ENCODE data around the gene AK1.
"Not testable (repeated sequence)": the region's sequence is repeated elsewhere in the genome, so short reads cannot be mapped to it uniquely, and the experiment has no call there.

The AK1 gene

GRCh38 chr9:127852829-127853228 lies 24.6 kb downstream of the AK1 start:
- H3K36me3 ChIP-seq (ENCODE audit: control insufficient read depth in 1 of 2, insufficient read depth in 2 of 2, low read length in 2 of 2): no peaks in the 10 kb centered on the region
- peak overlapping the region; percentile 65 to 77 for H3K4me3 ChIP-seq (ENCODE audit: low read depth in 1 of 2, low read length in 2 of 2)
- no peaks in the 10 kb centered on the region for H3K27me3 ChIP-seq (ENCODE audit: control insufficient read depth in 1 of 2, insufficient read depth in 2 of 2, low read length in 2 of 2)
- H3K4me1 ChIP-seq (ENCODE audit: control insufficient read depth in 1 of 2, insufficient read depth in 2 of 2, low read length in 2 of 2): peaks cover under 1 to 23% of the 10 kb centered on the region in 2 donors
- no peak overlapping the region for H3K27ac ChIP-seq (ENCODE audit: low read depth, low read length)
- peaks cover 9 to 14% of the 10 kb centered on the region in 2 donors for H3K9me3 ChIP-seq (ENCODE audit: control insufficient read depth in 1 of 2, low read length in 2 of 2)
- H3K9ac ChIP-seq (ENCODE audit: low read depth in 1 of 2, low read length in 2 of 2): peak overlapping the region; percentile 48 to 76

GRCh38 chr9:127850286-127850830 lies 27.1 kb downstream of the AK1 start:
- no peak overlapping the region for H3K27ac ChIP-seq (ENCODE audit: low read depth, low read length)
- H3K4me1 ChIP-seq (ENCODE audit: control insufficient read depth in 1 of 2, insufficient read depth in 2 of 2, low read length in 2 of 2): peaks cover 0 to 13% of the 10 kb centered on the region in 2 donors
- peak overlapping the region in 1 of 2 donors; percentile 28 for H3K4me3 ChIP-seq (ENCODE audit: low read depth in 1 of 2, low read length in 2 of 2)
- H3K36me3 ChIP-seq (ENCODE audit: control insufficient read depth in 1 of 2, insufficient read depth in 2 of 2, low read length in 2 of 2): no peaks in the 10 kb centered on the region
- peaks cover 9 to 14% of the 10 kb centered on the region in 2 donors for H3K9me3 ChIP-seq (ENCODE audit: control insufficient read depth in 1 of 2, low read length in 2 of 2)
- no peak overlapping the region for H3K9ac ChIP-seq (ENCODE audit: low read depth in 1 of 2, low read length in 2 of 2)
- H3K27me3 ChIP-seq (ENCODE audit: control insufficient read depth in 1 of 2, insufficient read depth in 2 of 2, low read length in 2 of 2): no peaks in the 10 kb centered on the region

- Histone ChIP-seq H3K36me3 (ENCODE audit: control insufficient read depth in 1 of 2, insufficient read depth in 2 of 2, low read length in 2 of 2) (no peaks in the 10 kb centered on the region), H3K27me3 (ENCODE audit: control insufficient read depth in 1 of 2, insufficient read depth in 2 of 2, low read length in 2 of 2) (no peaks in the 10 kb centered on the region), H3K27ac (ENCODE audit: low read depth, low read length) (no peak overlapping the region), H3K9ac (ENCODE audit: low read depth in 1 of 2, low read length in 2 of 2) (no peak overlapping the region), H3K4me1 (ENCODE audit: control insufficient read depth in 1 of 2, insufficient read depth in 2 of 2, low read length in 2 of 2) (peaks cover 0 to 18% of the 10 kb centered on the region in 2 donors), H3K4me3 (ENCODE audit: low read depth in 1 of 2, low read length in 2 of 2) (no peak overlapping the region), H3K9me3 (ENCODE audit: control insufficient read depth in 1 of 2, low read length in 2 of 2) (peaks cover 9 to 14% of the 10 kb centered on the region in 2 donors)
These were observed 28.5 kb downstream of the AK1 start for GRCh38 chr9:127848756-127849504.

- H3K4me3 ChIP-seq (ENCODE audit: low read depth in 1 of 2, low read length in 2 of 2): no peak overlapping the region
- peaks cover 0 to 1% of the 10 kb centered on the region in 2 donors for H3K36me3 ChIP-seq (ENCODE audit: control insufficient read depth in 1 of 2, insufficient read depth in 2 of 2, low read length in 2 of 2)
- H3K27me3 ChIP-seq (ENCODE audit: control insufficient read depth in 1 of 2, insufficient read depth in 2 of 2, low read length in 2 of 2): no peaks in the 10 kb centered on the region
- no peak overlapping the region for H3K27ac ChIP-seq (ENCODE audit: low read depth, low read length)
- peaks cover 0 to 18% of the 10 kb centered on the region in 2 donors for H3K4me1 ChIP-seq (ENCODE audit: control insufficient read depth in 1 of 2, insufficient read depth in 2 of 2, low read length in 2 of 2)
- peaks cover 9 to 14% of the 10 kb centered on the region in 2 donors for H3K9me3 ChIP-seq (ENCODE audit: control insufficient read depth in 1 of 2, low read length in 2 of 2)
- H3K9ac ChIP-seq (ENCODE audit: low read depth in 1 of 2, low read length in 2 of 2): no peak overlapping the region
These were observed 29.4 kb downstream of the AK1 start for GRCh38 chr9:127847833-127848755.

- Histone ChIP-seq H3K9ac (ENCODE audit: low read depth in 1 of 2, low read length in 2 of 2) (no peak overlapping the region), H3K27me3 (ENCODE audit: control insufficient read depth in 1 of 2, insufficient read depth in 2 of 2, low read length in 2 of 2) (no peaks in the 10 kb centered on the region), H3K36me3 (ENCODE audit: control insufficient read depth in 1 of 2, insufficient read depth in 2 of 2, low read length in 2 of 2) (peaks cover 0 to 4% of the 10 kb centered on the region in 2 donors), H3K4me1 (ENCODE audit: control insufficient read depth in 1 of 2, insufficient read depth in 2 of 2, low read length in 2 of 2) (peaks cover 0 to 18% of the 10 kb centered on the region in 2 donors), H3K4me3 (ENCODE audit: low read depth in 1 of 2, low read length in 2 of 2) (no peak overlapping the region), H3K27ac (ENCODE audit: low read depth, low read length) (no peak overlapping the region), H3K9me3 (ENCODE audit: control insufficient read depth in 1 of 2, low read length in 2 of 2) (peaks cover 9 to 14% of the 10 kb centered on the region in 2 donors)
These were observed 30.3 kb downstream of the AK1 start for GRCh38 chr9:127847178-127847510.

- no peak overlapping the region for H3K4me3 ChIP-seq (ENCODE audit: low read depth in 1 of 2, low read length in 2 of 2)
- H3K27ac ChIP-seq (ENCODE audit: low read depth, low read length): no peak overlapping the region
- H3K27me3 ChIP-seq (ENCODE audit: control insufficient read depth in 1 of 2, insufficient read depth in 2 of 2, low read length in 2 of 2): no peaks in the 10 kb centered on the region
- peaks cover 3 to 4% of the 10 kb centered on the region in 2 donors for H3K36me3 ChIP-seq (ENCODE audit: control insufficient read depth in 1 of 2, insufficient read depth in 2 of 2, low read length in 2 of 2)
- peaks cover 9 to 14% of the 10 kb centered on the region in 2 donors for H3K9me3 ChIP-seq (ENCODE audit: control insufficient read depth in 1 of 2, low read length in 2 of 2)
- H3K4me1 ChIP-seq (ENCODE audit: control insufficient read depth in 1 of 2, insufficient read depth in 2 of 2, low read length in 2 of 2): peaks cover 0 to 18% of the 10 kb centered on the region in 2 donors
- H3K9ac ChIP-seq (ENCODE audit: low read depth in 1 of 2, low read length in 2 of 2): no peak overlapping the region
These were observed 30.9 kb downstream of the AK1 start for GRCh38 chr9:127846443-127847177.

- not testable (repeated sequence) for H3K9ac ChIP-seq (ENCODE audit: low read depth in 1 of 2, low read length in 2 of 2); H3K27me3 ChIP-seq (ENCODE audit: control insufficient read depth in 1 of 2, insufficient read depth in 2 of 2, low read length in 2 of 2); H3K36me3 ChIP-seq (ENCODE audit: control insufficient read depth in 1 of 2, insufficient read depth in 2 of 2, low read length in 2 of 2); H3K4me3 ChIP-seq (ENCODE audit: low read depth in 1 of 2, low read length in 2 of 2)
- peak overlapping the region; percentile 67 for H3K27ac ChIP-seq (ENCODE audit: low read depth, low read length)
- peaks cover 9 to 14% of the 10 kb centered on the region in 2 donors for H3K9me3 ChIP-seq (ENCODE audit: control insufficient read depth in 1 of 2, low read length in 2 of 2)
- H3K4me1 ChIP-seq (ENCODE audit: control insufficient read depth in 1 of 2, insufficient read depth in 2 of 2, low read length in 2 of 2): peaks cover 0 to 18% of the 10 kb centered on the region in 2 donors
These were observed 31.9 kb downstream of the AK1 start for GRCh38 chr9:127845619-127846018.

- H3K27me3 ChIP-seq (ENCODE audit: control insufficient read depth in 1 of 2, insufficient read depth in 2 of 2, low read length in 2 of 2): no peaks in the 10 kb centered on the region
- peaks cover 0 to 15% of the 10 kb centered on the region in 2 donors for H3K4me1 ChIP-seq (ENCODE audit: control insufficient read depth in 1 of 2, insufficient read depth in 2 of 2, low read length in 2 of 2)
- H3K4me3 ChIP-seq (ENCODE audit: low read depth in 1 of 2, low read length in 2 of 2): no peak overlapping the region
- peaks cover 9 to 14% of the 10 kb centered on the region in 2 donors for H3K9me3 ChIP-seq (ENCODE audit: control insufficient read depth in 1 of 2, low read length in 2 of 2)
- H3K36me3 ChIP-seq (ENCODE audit: control insufficient read depth in 1 of 2, insufficient read depth in 2 of 2, low read length in 2 of 2): peaks cover 3 to 4% of the 10 kb centered on the region in 2 donors
- peak overlapping the region in 1 of 2 donors; percentile 25 for H3K9ac ChIP-seq (ENCODE audit: low read depth in 1 of 2, low read length in 2 of 2)
- H3K27ac ChIP-seq (ENCODE audit: low read depth, low read length): peak overlapping the region; percentile 67
These were observed 32.6 kb downstream of the AK1 start for GRCh38 chr9:127844821-127845359.

- Histone ChIP-seq H3K4me1 (ENCODE audit: control insufficient read depth in 1 of 2, insufficient read depth in 2 of 2, low read length in 2 of 2) (peaks cover 24 to 35% of the 10 kb centered on the region in 2 donors), H3K27ac (ENCODE audit: low read depth, low read length) (no peak overlapping the region), H3K4me3 (ENCODE audit: low read depth in 1 of 2, low read length in 2 of 2) (no peak overlapping the region), H3K36me3 (ENCODE audit: control insufficient read depth in 1 of 2, insufficient read depth in 2 of 2, low read length in 2 of 2) (peaks cover 3 to 8% of the 10 kb centered on the region in 2 donors), H3K9me3 (ENCODE audit: control insufficient read depth in 1 of 2, low read length in 2 of 2) (no peaks in the 10 kb centered on the region), H3K9ac (ENCODE audit: low read depth in 1 of 2, low read length in 2 of 2) (no peak overlapping the region), H3K27me3 (ENCODE audit: control insufficient read depth in 1 of 2, insufficient read depth in 2 of 2, low read length in 2 of 2) (no peaks in the 10 kb centered on the region)
These were observed 36.2 kb downstream of the AK1 start for GRCh38 chr9:127841087-127841835.

All from duodenal mucosa (tissue), 2 donors.